NB4 (cell line): Measurements from ENCODE around the gene RAI1.

Source experiments
- DNase-seq: peaks from one replicate; pipeline ENCODE4 v3.0.0; 2010; ENCODE audit warnings: low read depth
- H3K4me3 ChIP-seq: one replicate; pipeline ENCODE4 v1.5.1; 2011; ENCODE audit warnings: mild to moderate bottlenecking, low read depth, low read length, moderate library complexity
- CTCF ChIP-seq: IDR thresholded peaks from one replicate; pipeline ENCODE4 v1.5.1; 2012; ENCODE audit warnings: low read depth, low read length
- MAX ChIP-seq: IDR thresholded peaks from 2 replicates; pipeline ENCODE4 v1.6.1; 2011; ENCODE audit warnings: low read depth, low read length
- MYC ChIP-seq: IDR thresholded peaks from 2 replicates; pipeline ENCODE4 v1.6.1; 2011; ENCODE audit warnings: low read depth, low read length
- POLR2A ChIP-seq: IDR thresholded peaks from 2 replicates; pipeline ENCODE4 v1.6.1; 2011; ENCODE audit warnings: mild to moderate bottlenecking; ENCODE audit not compliant: insufficient read length; ENCODE audit errors: extremely low read depth

The RAI1 gene

GRCh38 chr17:17778308-17779014 is 97.2 kb downstream of the RAI1 start:
- no peak overlapping the region for H3K4me3 ChIP-seq
- DNase-seq, result no peak
- TF ChIP-seq MAX (no peak), POLR2A (no peak), CTCF (no peak), MYC (no peak)

GRCh38 chr17:17779015-17779611 is 97.9 kb downstream of the RAI1 start:
- no peak for DNase-seq
- H3K4me3 ChIP-seq, result no peak overlapping the region
- no peak for TF ChIP-seq MAX
- no peak for TF ChIP-seq CTCF
- TF ChIP-seq POLR2A, result no peak
- TF ChIP-seq MYC, result no peak

- no peak overlapping the region for H3K4me3 ChIP-seq
- TF ChIP-seq MYC (no peak), MAX (no peak), CTCF (no peak), POLR2A (no peak)
- DNase-seq, result peak; percentile 33
These were observed 99.8 kb downstream of the RAI1 start for GRCh38 chr17:17780922-17781590.

DNA sequence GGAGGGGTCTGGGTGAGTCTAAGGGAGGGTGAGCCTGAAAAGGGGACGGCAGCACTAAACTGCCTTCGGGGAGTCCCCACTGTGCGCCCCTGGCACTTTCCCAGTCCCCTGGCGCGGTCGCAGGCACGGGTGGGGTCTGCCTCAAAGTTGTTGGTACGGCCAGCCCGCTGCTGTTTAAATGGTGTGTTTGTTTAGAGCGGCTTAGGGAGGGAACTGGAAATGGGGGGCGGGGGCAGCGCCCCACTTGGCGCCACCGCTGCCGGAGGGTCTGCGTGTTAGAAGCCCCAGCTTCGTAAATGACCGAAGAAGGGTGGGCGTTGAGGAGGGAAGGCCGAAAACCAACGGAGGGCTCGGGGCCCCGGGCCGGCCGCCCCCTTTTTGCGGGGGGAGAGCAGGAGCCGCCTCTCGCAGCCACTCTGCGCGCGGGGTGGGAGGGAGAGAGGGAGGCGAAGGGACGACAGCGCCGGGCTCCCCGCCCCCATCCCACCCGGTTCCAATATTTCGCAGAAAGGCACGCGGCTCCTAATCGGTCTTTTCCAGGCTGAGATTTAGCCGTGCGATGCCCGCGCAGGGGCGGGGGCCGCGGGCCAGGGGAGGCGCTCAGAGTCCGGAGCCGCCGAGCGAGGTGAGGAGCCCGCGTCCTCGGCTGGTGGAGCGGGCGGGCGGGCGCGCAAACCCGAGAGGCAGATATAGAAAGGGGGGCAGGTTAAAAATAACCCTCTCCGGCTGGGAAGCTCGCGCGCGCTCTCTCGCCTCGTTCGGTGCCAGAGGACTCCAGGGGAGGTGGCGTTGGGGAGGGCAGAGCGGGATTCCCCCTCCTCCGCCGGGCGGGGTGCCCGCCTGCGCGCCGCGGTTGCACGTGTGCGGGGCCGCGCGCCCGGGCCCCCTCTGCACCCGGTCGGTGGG is 100.6 kb downstream of the RAI1 start:
- no peak overlapping the region for H3K4me3 ChIP-seq
- no peak for TF ChIP-seq MAX
- TF ChIP-seq POLR2A, result no peak
- no peak for TF ChIP-seq MYC
- no peak for TF ChIP-seq CTCF
- peak; percentile 33 for DNase-seq

DNA sequence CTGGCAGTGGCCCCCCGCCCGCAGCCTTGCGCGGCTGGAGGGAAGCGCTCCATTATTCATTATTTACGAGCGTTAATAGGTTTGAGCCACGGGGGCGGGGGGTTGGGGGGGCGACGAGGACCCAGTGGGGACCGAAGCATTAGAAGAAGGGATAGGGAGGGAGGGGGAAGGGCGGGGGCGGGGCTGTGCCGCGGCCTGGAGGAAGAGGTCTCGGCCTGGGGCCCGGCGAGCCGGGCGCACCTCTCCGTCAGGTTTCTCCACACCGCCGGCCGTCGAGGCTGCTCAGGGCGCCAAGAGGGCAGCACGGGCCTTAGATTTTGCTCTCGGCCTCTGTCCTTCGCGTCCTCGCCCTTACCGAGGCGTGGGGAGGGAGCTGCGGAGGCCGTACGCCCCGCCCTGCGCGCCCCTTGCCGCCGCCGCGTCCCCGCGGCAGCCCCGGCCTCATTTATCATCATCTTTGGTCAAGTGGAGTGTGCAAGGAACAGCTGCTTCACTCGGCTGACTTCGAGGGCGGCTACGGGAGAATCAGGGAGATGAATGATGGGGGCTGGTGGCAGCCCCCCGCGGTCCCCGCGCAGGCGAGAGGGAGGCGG is 101.4 kb downstream of the RAI1 start:
- DNase-seq, result peak; percentile 38
- peak overlapping the region; percentile 21 for H3K4me3 ChIP-seq
- TF ChIP-seq POLR2A, result no peak
- no peak for TF ChIP-seq CTCF
- TF ChIP-seq MAX, result no peak
- TF ChIP-seq MYC, result no peak
